Stimulated activated naive CD8-positive, alpha-beta T cell treated with anti-CD3 and anti-CD28 coated beads, Interleukin-15, amount 100 ng/mL, for 72 hours (primary cell): Measurements from ENCODE around the gene AMH.

Experiments
- ATAC-seq: fragments of 150-1000 bp; cut with Tn5 transposase; 2 replicates; pipeline ENCODE4 v1.10.0; 2021; ENCODE audit warnings: mild to moderate bottlenecking, moderate library complexity
- DNase-seq, 2 donors: peaks; one replicate each; pipeline ENCODE4 v3.0.0; 2021 to 2022
- H3K27ac Mint-ChIP-seq, 2 donors: one replicate each; pipeline ENCODE4 v1.8.0; 2022; ENCODE audit warnings: mild to moderate bottlenecking in 2 of 2, mixed read lengths in 2 of 2, moderate library complexity in 2 of 2
- H3K27me3 Mint-ChIP-seq: one replicate; pipeline ENCODE4 v1.8.0; 2022; ENCODE audit warnings: mixed read lengths
- H3K4me1 Mint-ChIP-seq: one replicate; pipeline ENCODE4 v1.8.0; 2022; ENCODE audit warnings: mild to moderate bottlenecking, mixed read lengths
- H3K4me3 Mint-ChIP-seq, 2 donors: one replicate each; pipeline ENCODE4 v1.8.0; 2022; ENCODE audit warnings: mild to moderate bottlenecking in 2 of 2, mixed read lengths in 2 of 2, moderate library complexity in 1 of 2
- H3K9me3 Mint-ChIP-seq, 2 donors: one replicate each; pipeline ENCODE4 v1.8.0; 2022; ENCODE audit warnings: mixed read lengths in 2 of 2

The AMH gene

DNA sequence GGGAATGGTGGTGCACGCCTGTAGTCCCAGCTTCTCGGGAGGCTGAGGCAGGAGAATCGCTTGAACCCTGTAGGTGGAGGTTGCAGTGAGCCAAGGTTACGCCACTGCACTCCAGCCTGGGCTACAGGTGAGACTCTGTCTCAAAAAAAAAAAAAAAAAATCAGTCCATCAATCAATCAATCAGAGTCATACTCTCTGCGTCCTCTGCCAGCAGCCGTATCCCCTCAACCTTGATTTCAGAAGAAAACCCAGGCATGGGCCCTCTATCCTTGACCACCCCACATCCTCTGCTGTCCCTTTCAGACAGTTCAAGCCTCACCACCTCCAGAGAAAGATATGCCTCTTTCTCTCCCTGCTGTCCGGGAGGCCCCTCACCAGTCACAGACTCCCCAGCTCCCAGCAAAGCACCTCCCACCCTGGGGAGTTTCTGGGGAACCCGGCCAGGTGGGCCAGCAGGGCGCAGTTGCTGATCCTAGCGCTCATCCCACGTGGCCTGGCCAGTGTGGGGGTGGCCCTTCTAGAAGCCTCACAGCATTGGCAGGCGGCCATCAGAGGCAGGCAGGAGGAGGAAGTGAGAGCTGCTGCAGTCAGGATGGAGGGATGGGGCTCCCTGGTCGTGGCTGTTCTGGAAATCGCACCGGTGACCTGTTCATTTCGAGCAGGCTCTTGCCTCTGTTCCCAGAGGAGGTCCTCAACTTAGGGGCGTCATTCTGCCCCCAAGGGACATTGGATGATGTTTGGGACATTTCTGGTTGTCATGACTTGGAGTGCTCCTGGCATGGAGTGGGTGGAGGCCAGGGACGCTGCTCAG lies 17.3 kb downstream of the AMH start:
- peak in 1 of 2 donors; percentile 52 for DNase-seq

DNA sequence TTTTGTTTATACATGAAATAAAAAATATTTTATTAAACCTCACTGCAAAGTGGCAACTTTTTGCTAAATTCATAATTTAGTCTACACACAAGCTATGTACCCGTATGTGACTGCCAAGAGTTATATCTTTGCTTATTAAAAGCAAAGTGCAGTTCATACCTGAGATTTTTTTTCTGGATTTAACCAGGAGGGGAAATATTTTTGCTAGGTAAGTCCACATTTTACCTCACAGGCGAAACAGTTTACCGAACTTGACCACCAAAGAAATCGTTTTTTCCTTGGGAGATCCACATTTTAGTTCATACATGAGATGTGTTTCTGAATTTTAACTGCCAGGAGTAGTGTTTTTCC lies 19.3 kb downstream of the AMH start:
- Mint-ChIP-seq H3K27me3 (no peaks in the 10 kb centered on the region), H3K9me3 (no peaks in the 10 kb centered on the region), H3K27ac (peak overlapping the region in 1 of 2 donors; percentile 27), H3K4me1 (peaks cover 42% of the 10 kb centered on the region), H3K4me3 (peak overlapping the region; percentile 84 to 90)
- no peak for DNase-seq
- no peak for ATAC-seq

More for the DNA sequence above, 17.3 kb downstream of the AMH start:
- Mint-ChIP-seq H3K4me1 (peaks cover 21% of the 10 kb centered on the region), H3K27me3 (no peaks in the 10 kb centered on the region), H3K9me3 (no peaks in the 10 kb centered on the region), H3K4me3 (peak overlapping the region; percentile 44 to 56), H3K27ac (peak overlapping the region; percentile 37 to 89)
- ATAC-seq: peak; percentile 14

- Mint-ChIP-seq H3K4me3 (peak overlapping the region; percentile 84 to 90), H3K4me1 (peaks cover 46% of the 10 kb centered on the region), H3K9me3 (no peaks in the 10 kb centered on the region), H3K27me3 (no peaks in the 10 kb centered on the region), H3K27ac (peak overlapping the region; percentile 61 to 82)
- ATAC-seq (peak; percentile 0), DNase-seq (no peak)
These were observed 19.7 kb downstream of the AMH start for GRCh38 chr19:2268861-2269243.

GRCh38 chr19:2269244-2270156 lies 20.4 kb downstream of the AMH start:
- peak; percentile 99 to 100 for DNase-seq
- no peaks in the 10 kb centered on the region for H3K9me3 Mint-ChIP-seq
- peaks cover 52% of the 10 kb centered on the region for H3K4me1 Mint-ChIP-seq
- H3K4me3 Mint-ChIP-seq: peak overlapping the region; percentile 84 to 90
- H3K27ac Mint-ChIP-seq: peak overlapping the region; percentile 96 to 100
- ATAC-seq: peak; percentile 74
- no peaks in the 10 kb centered on the region for H3K27me3 Mint-ChIP-seq

DNA sequence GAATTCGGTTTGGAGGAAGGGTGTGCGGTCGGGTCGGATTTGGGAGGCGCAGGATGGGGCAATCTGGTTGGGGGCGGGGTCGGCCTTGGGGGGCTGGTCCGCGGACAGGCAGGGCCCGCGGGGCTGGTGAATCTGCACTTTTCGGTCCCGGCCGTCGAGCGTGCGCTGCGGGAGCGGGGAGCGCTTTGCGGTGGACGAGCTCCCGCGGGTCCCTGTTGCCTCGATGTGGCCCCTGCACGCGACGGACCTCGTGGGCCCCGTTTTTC lies 21.0 kb downstream of the AMH start:
- Mint-ChIP-seq H3K4me1 (peaks cover 58% of the 10 kb centered on the region), H3K4me3 (peak overlapping the region; percentile 84 to 90), H3K27me3 (no peaks in the 10 kb centered on the region), H3K9me3 (no peaks in the 10 kb centered on the region), H3K27ac (peak overlapping the region; percentile 96 to 100)
- DNase-seq (peak in 1 of 2 donors; percentile 46), ATAC-seq (no peak)

- H3K4me3 Mint-ChIP-seq: peak overlapping the region; percentile 84 to 90
- peaks cover 61% of the 10 kb centered on the region for H3K4me1 Mint-ChIP-seq
- peak overlapping the region; percentile 87 to 100 for H3K27ac Mint-ChIP-seq
These were observed 21.5 kb downstream of the AMH start for GRCh38 chr19:2270423-2271233.

DNA sequence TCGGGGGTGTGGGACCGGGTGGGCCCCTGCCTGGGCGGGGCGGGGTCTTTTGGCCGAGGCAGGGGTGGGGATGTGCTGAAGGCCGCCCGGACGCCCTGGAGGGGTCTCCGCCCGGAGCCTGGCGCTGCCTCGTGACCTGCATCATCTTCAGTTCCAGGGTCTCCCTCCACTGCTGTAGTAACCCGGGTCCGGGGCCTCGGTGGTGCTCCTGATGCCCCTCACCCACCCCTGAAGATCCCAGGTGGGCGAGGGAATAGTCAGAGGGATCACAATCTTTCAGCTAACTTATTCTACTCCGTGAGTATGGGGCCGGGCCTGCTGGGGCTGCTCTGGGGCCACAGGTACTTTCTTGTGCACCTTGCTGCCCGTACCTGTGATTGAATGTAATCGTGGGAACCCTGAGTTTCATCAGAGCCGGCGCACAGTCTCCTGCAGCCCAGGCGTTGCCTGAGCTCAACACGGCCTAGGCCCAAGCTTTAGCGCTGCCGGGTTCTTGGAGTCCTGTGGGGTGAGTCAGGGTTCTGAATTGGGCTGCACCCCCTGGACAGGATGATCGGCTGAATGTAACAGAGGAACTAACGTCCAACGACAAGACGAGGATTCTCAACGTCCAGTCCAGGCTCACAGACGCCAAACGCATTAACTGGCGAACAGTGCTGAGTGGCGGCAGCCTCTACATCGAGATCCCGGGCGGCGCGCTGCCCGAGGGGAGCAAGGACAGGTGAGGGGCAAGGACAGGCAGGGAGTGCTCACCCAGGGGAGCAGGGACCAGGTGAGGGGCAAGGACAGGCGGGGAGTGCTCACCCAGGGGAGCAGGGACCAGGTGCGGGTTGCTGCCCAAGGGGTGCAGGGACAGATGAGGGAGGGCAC lies 22.3 kb downstream of the AMH start:
- no peaks in the 10 kb centered on the region for H3K27me3 Mint-ChIP-seq
- no peaks in the 10 kb centered on the region for H3K9me3 Mint-ChIP-seq
- peak overlapping the region; percentile 84 to 90 for H3K4me3 Mint-ChIP-seq
- peak overlapping the region; percentile 91 to 100 for H3K27ac Mint-ChIP-seq
- peaks cover 56% of the 10 kb centered on the region for H3K4me1 Mint-ChIP-seq
- ATAC-seq (no peak), DNase-seq (no peak)

More at GRCh38 chr19:2270423-2271233, 21.5 kb downstream of the AMH start:
- ATAC-seq (peak; percentile 39), DNase-seq (peak; percentile 80 to 86)
- Mint-ChIP-seq H3K27me3 (no peaks in the 10 kb centered on the region), H3K9me3 (no peaks in the 10 kb centered on the region)

- peak; percentile 84 for ATAC-seq
These were observed 24.4 kb downstream of the AMH start for GRCh38 chr19:2273356-2274184.

DNA sequence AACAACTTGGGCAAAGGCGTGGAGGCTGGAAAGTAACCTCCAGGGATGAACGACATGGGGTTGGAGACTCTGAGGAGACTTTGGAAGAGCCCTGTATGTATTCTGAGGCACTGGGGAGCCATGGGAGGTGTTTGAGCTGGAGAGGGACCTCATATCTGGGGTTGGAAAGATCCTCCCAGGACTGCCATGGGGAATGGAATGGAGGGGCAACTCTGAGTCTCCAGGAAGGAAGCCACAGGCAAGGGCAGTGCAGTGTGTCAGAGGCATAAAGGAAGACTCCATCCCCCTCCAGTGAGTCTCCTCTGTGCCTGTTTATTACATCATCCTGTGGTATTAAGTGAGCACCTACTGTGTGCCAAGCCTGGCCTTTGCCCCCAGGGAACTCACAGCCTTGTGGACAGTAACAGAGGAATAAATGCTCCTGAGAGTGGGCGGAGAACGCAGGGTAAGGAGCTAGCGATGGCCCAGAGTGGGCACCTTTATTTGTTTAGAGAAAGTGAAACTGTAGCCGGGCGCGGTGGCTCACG lies 25.1 kb downstream of the AMH start:
- Mint-ChIP-seq H3K27me3 (no peaks in the 10 kb centered on the region), H3K27ac (peak overlapping the region; percentile 49 to 99), H3K4me1 (peaks cover 46% of the 10 kb centered on the region), H3K9me3 (no peaks in the 10 kb centered on the region), H3K4me3 (peak overlapping the region; percentile 84 to 90)
- DNase-seq (peak in 1 of 2 donors; percentile 7), ATAC-seq (no peak)

More at GRCh38 chr19:2273356-2274184, 24.4 kb downstream of the AMH start:
- Mint-ChIP-seq H3K9me3 (no peaks in the 10 kb centered on the region), H3K4me3 (peak overlapping the region; percentile 84 to 90), H3K4me1 (peaks cover 42% of the 10 kb centered on the region), H3K27ac (peak overlapping the region; percentile 49 to 99), H3K27me3 (no peaks in the 10 kb centered on the region)
- DNase-seq: peak; percentile 90 to 91

- H3K4me3 Mint-ChIP-seq: peak overlapping the region in 1 of 2 donors; percentile 50
- DNase-seq (peak; percentile 15 to 49), ATAC-seq (no peak)
These were observed 25.9 kb downstream of the AMH start for GRCh38 chr19:2274931-2275535.

GRCh38 chr19:2275588-2276428 lies 26.7 kb downstream of the AMH start:
- Mint-ChIP-seq H3K9me3 (no peaks in the 10 kb centered on the region), H3K4me3 (no peak overlapping the region), H3K27ac (peak overlapping the region in 1 of 2 donors; percentile 98), H3K4me1 (peaks cover 46% of the 10 kb centered on the region), H3K27me3 (no peaks in the 10 kb centered on the region)
- DNase-seq: no peak
- no peak for ATAC-seq

More at GRCh38 chr19:2274931-2275535, 25.9 kb downstream of the AMH start:
- Mint-ChIP-seq H3K4me1 (peaks cover 46% of the 10 kb centered on the region), H3K27ac (peak overlapping the region in 1 of 2 donors; percentile 99), H3K9me3 (no peaks in the 10 kb centered on the region), H3K27me3 (no peaks in the 10 kb centered on the region)

DNA sequence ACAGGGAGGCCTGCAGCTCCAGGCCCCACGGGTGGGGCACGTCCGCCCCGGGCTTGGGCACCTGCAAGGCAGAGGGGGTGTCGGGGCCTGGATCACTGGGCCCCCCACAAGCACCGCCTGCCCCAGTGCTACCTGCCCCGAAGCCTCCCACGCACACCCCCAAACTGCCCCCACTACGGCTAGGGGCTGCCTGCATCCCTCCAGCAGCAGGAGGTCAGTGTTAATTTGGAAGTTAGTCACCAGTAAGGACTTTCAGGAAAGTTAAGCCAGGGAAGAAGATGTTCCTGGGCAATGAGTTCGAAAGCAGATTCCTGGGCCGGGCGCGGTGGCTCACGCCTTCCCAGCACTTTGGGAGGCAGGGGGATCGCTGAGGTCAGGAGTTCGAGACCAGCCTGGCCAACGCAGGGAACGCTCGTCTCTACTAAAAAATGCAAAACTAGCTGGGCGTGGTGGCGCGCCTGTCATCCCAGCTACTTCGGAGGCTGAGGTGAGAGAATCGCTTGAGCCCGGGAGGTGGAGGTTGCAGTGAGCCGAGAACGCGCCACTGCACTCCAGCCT lies 27.4 kb downstream of the AMH start:
- H3K4me1 Mint-ChIP-seq: peaks cover 44% of the 10 kb centered on the region
- H3K9me3 Mint-ChIP-seq: no peaks in the 10 kb centered on the region
- ATAC-seq (no peak), DNase-seq (no peak)
- H3K27me3 Mint-ChIP-seq: no peaks in the 10 kb centered on the region
- H3K4me3 Mint-ChIP-seq: peak overlapping the region in 1 of 2 donors; percentile 8
- peak overlapping the region in 1 of 2 donors; percentile 98 for H3K27ac Mint-ChIP-seq
